A172 (cell line): ENCODE results near the gene URB1. TPM values are rescaled to one million over a fixed set of nuclear protein-coding genes. Genes with fewer than 3 reads are reported as not detected.

Experiments used
- DNase-seq: peaks from one replicate; pipeline ENCODE4 v3.0.0-alpha.2; 2015; ENCODE audit warnings: low spot score
- total RNA-seq: library from RNA; depleted of rRNA; stranded (reverse); fragments of >200 nt; shearing (Covaris generic); gene quantifications from 2 replicates; pipeline ENCODE4 v1.2.3, GENCODE V29; 2014; rRNA removed

URB1 gene
- total RNA-seq = 16.7 and 20.9 TPM in 2 replicates

GRCh38 chr21:32392880-32393676 lies at the start of gene URB1:
URB1 (minus strand) TSS chr21:32393012; CDS start chr21:32392910, 102 bp downstream.
- DNase-seq = peak; percentile 84

- DNase-seq = no peak
These were observed 44.9 kb upstream of the URB1 start for GRCh38 chr21:32437729-32438128.

- DNase-seq = peak; percentile 61
These were observed 40.3 kb upstream of the URB1 start for GRCh38 chr21:32432982-32433660.

GRCh38 chr21:32427958-32428623 lies 35.3 kb upstream of the URB1 start:
- no peak for DNase-seq

GRCh38 chr21:32426592-32427051 lies 33.8 kb upstream of the URB1 start:
- DNase-seq = peak; percentile 54

- DNase-seq = no peak
These were observed 33.3 kb upstream of the URB1 start for GRCh38 chr21:32426066-32426465.

GRCh38 chr21:32425628-32426027 lies 32.8 kb upstream of the URB1 start:
- DNase-seq = no peak

GRCh38 chr21:32424674-32425073 lies 31.9 kb upstream of the URB1 start:
- peak; percentile 47 for DNase-seq

- DNase-seq = no peak
These were observed 31.4 kb upstream of the URB1 start for GRCh38 chr21:32424191-32424535.

- DNase-seq = peak; percentile 82
These were observed 30.7 kb upstream of the URB1 start for GRCh38 chr21:32423320-32424190.

GRCh38 chr21:32422064-32422463 lies 29.3 kb upstream of the URB1 start:
- DNase-seq = no peak

- DNase-seq = no peak
These were observed 25.3 kb upstream of the URB1 start for GRCh38 chr21:32418146-32418545.

GRCh38 chr21:32415451-32416398 lies 22.9 kb upstream of the URB1 start:
- no peak for DNase-seq

- peak; percentile 60 for DNase-seq
These were observed 22.0 kb upstream of the URB1 start for GRCh38 chr21:32414579-32415358.

- no peak for DNase-seq
These were observed 21.1 kb upstream of the URB1 start for GRCh38 chr21:32413697-32414578.

- DNase-seq = no peak
These were observed 20.2 kb upstream of the URB1 start for GRCh38 chr21:32413015-32413504.

GRCh38 chr21:32412162-32413014 lies 19.6 kb upstream of the URB1 start, which contains the start of gene EVA1C:
EVA1C (plus strand) TSS chr21:32412706; CDS start chr21:32412854, 148 bp downstream.
- DNase-seq = no peak
